Activated CD4-positive, alpha-beta memory T cell treated with anti-CD3 and anti-CD28 coated beads for 36 hours (primary cell): ENCODE data around the gene OR7C2. TPM values are rescaled to one million over a fixed set of nuclear protein-coding genes. Genes with fewer than 3 reads are reported as not detected.
"Not testable (repeated sequence)": the region's sequence is repeated elsewhere in the genome, so short reads cannot be mapped to it uniquely, and the experiment has no call there.

Experiments
- CTCF ChIA-PET: fragments of 350-600 bp; sonication (Branson Sonifier 250); formaldehyde crosslinking; loops from one replicate; lab custom pipeline; 2021; ENCODE audit warnings: antibody characterized with exemption, inconsistent platforms; lab: Charles Lee
- POLR2A ChIA-PET: fragments of 350-600 bp; sonication (Branson Sonifier 250); formaldehyde crosslinking; loops from one replicate; lab custom pipeline; 2021; ENCODE audit warnings: antibody characterized with exemption; lab: Charles Lee
- DNase-seq: peaks from one replicate; pipeline ENCODE4 v3.0.0-alpha.2; 2020
- H3K27ac Mint-ChIP-seq: one replicate; pipeline ENCODE4 v1.8.0; 2021; ENCODE audit warnings: mixed read lengths
- H3K27me3 Mint-ChIP-seq: one replicate; pipeline ENCODE4 v1.8.0; 2021; ENCODE audit warnings: mixed read lengths
- H3K36me3 Mint-ChIP-seq: one replicate; pipeline ENCODE4 v1.8.0; 2021; ENCODE audit warnings: mixed read lengths
- H3K4me1 Mint-ChIP-seq: one replicate; pipeline ENCODE4 v1.8.0; 2021; ENCODE audit warnings: low read depth, mixed read lengths
- H3K4me3 Mint-ChIP-seq: one replicate; pipeline ENCODE4 v1.8.0; 2021; ENCODE audit warnings: mild to moderate bottlenecking, mixed read lengths
- H3K9me3 Mint-ChIP-seq: one replicate; pipeline ENCODE4 v1.8.0; 2021; ENCODE audit warnings: mixed read lengths
- intact Hi-C: fragments of 100-400 bp; cut with micrococcal nuclease; formaldehyde crosslinking; loops from one replicate; pipeline ENCODE4 v1.15.1; 2023
- total RNA-seq, 2 experiments: library from RNA; stranded (reverse); gene quantifications; one replicate each; pipeline ENCODE4 v1.2.3, GENCODE V29; 2021

OR7C2 gene
- total RNA-seq = not detected

DNA sequence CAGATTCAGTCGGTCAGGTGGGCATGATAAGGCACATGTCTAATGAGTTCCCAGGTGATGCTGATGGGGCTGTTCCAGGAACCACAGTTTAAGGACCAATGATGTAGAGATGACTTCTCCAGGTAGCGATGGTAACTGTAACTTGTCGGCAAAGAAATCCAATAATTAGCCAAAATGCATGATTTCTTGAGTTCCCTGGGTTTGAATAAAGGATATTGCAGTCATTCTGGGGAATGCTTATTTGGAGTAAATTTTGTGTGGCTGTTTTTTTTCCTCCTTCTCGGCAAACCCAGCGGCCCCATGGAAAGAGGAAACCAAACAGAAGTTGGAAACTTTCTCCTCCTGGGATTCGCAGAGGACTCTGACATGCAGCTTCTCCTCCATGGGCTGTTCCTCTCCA is at the start of gene OR7C2:
Gene OR7C2, plus strand, starts transcription at position 301 of the 400 bp plus-strand sequence. Its CDS starts 0 bp downstream, at position 301.
- ChIA-PET CTCF (no interaction called here), POLR2A (no interaction called here)
- no peaks in the 10 kb centered on the region for H3K9me3 Mint-ChIP-seq
- H3K36me3 Mint-ChIP-seq = no peaks in the 10 kb centered on the region
- H3K27ac Mint-ChIP-seq = no peak within 1 kb of the TSS
- H3K27me3 Mint-ChIP-seq = peaks cover 4% of the 10 kb centered on the region
- intact Hi-C loops = no loop called here
- no peak within 1 kb of the TSS for H3K4me3 Mint-ChIP-seq
- peaks cover 2% of the 10 kb centered on the region for H3K4me1 Mint-ChIP-seq
- DNase-seq = no peak

- no peak overlapping the region for H3K27ac Mint-ChIP-seq
- H3K4me1 Mint-ChIP-seq = no peaks in the 10 kb centered on the region
- ChIA-PET CTCF (no interaction called here), POLR2A (no interaction called here)
- H3K27me3 Mint-ChIP-seq = peaks cover 17% of the 10 kb centered on the region
- H3K4me3 Mint-ChIP-seq = no peak overlapping the region
- H3K36me3 Mint-ChIP-seq = no peaks in the 10 kb centered on the region
- intact Hi-C loops = no loop called here
- no peaks in the 10 kb centered on the region for H3K9me3 Mint-ChIP-seq
- DNase-seq = no peak
Measured at GRCh38 chr19:14901675-14902260, 39.5 kb upstream of the OR7C2 start.

DNA sequence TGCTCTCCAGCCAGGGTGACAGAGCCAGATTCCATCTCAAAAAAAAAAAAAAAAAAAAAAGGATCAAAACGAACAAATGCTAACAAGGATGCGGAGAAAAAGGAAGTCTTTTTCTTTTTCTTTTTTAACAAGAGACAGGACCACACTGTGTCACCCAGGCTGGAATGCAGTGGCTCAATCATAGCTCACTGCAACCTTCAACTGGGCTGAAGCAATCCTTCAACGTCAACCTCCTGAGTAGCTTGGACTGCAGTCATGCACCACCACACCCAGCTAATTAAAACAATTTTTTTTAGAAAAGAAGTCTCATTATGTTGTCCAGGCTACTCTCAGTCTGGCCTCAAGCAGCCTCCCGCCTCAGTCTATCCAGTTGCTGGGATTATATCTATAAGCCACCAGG is 34.6 kb upstream of the OR7C2 start:
- H3K4me1 Mint-ChIP-seq = no peaks in the 10 kb centered on the region

GRCh38 chr19:14915116-14915515 is 26.2 kb upstream of the OR7C2 start:
- H3K4me3 Mint-ChIP-seq = no peak overlapping the region
- intact Hi-C loops = no loop called here
- CTCF ChIA-PET = interaction anchor here (0.6 kb wide), 1 partner anchor 150 kb away, joined by 3 read pairs; no protein-coding TSS in a partner anchor
- POLR2A ChIA-PET = no interaction called here
- H3K4me1 Mint-ChIP-seq = no peaks in the 10 kb centered on the region
- DNase-seq = no peak
- H3K27me3 Mint-ChIP-seq = peaks cover 18% of the 10 kb centered on the region
- H3K36me3 Mint-ChIP-seq = no peaks in the 10 kb centered on the region
- H3K9me3 Mint-ChIP-seq = peaks cover 7% of the 10 kb centered on the region
- no peak overlapping the region for H3K27ac Mint-ChIP-seq

More for the DNA sequence above, 34.6 kb upstream of the OR7C2 start:
- H3K9me3 Mint-ChIP-seq = no peaks in the 10 kb centered on the region
- no peak for DNase-seq
- no peak overlapping the region for H3K27ac Mint-ChIP-seq
- ChIA-PET CTCF (no interaction called here), POLR2A (no interaction called here)
- intact Hi-C loops = no loop called here
- no peak overlapping the region for H3K4me3 Mint-ChIP-seq
- H3K27me3 Mint-ChIP-seq = peaks cover 18% of the 10 kb centered on the region
- H3K36me3 Mint-ChIP-seq = no peaks in the 10 kb centered on the region

DNA sequence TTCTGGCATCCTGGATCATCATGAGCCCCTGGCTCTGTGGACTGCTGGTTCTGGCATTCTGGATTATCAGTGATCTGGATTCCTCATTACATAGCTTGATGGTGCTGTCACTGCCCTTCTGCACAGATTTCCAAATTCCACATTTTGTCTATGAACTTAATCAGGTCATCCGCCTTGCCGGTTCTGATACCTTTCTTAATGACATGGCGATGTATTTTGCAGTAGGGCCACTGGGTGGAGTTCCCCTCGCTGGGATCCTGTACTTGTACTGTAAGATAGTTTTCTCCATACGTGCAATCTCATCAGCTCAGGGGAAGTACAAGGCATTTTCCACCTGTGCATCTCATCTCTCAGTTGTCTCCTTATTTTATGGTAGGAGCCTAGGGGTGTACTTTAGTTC is 24.4 kb upstream of the OR7C2 start:
- Mint-ChIP-seq H3K27me3 (peaks cover 19% of the 10 kb centered on the region), H3K36me3 (no peaks in the 10 kb centered on the region), H3K4me3 (no peak overlapping the region), H3K9me3 (peaks cover 7% of the 10 kb centered on the region), H3K4me1 (no peaks in the 10 kb centered on the region), H3K27ac (no peak overlapping the region)
- POLR2A ChIA-PET = no interaction called here
- DNase-seq = no peak
- CTCF ChIA-PET = no interaction called here
- intact Hi-C loops = no loop called here

DNA sequence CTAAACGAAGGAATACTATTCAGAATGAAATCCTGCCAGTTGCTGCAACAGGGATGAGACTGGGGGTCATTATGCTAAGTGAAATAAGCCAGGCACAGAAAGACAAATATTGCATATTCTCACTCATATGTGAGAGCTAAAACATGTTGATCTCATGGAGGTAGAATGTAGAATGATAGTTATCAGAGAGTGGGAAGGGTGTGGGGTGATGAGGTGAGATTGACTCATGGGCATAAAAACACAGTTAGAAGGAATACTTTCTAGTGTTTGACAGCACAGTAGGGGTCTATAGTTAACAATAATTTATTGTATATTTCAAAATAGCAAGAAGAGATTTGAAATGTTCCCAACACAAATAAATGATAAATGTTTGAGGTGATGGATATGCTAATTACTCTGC is 7.8 kb upstream of the OR7C2 start:
- intact Hi-C loops = no loop called here
- Mint-ChIP-seq H3K36me3 (no peaks in the 10 kb centered on the region), H3K4me1 (no peaks in the 10 kb centered on the region), H3K27me3 (peaks cover 19% of the 10 kb centered on the region), H3K9me3 (peaks cover 6% of the 10 kb centered on the region), H3K4me3 (no peak overlapping the region), H3K27ac (no peak overlapping the region)
- POLR2A ChIA-PET = no interaction called here
- CTCF ChIA-PET = no interaction called here
- DNase-seq = no peak

- CTCF ChIA-PET = interaction anchor here (0.6 kb wide), 1 partner anchor 1237 kb away, joined by 3 read pairs; no protein-coding TSS in a partner anchor
- no peak overlapping the region for H3K27ac Mint-ChIP-seq
- H3K4me3 Mint-ChIP-seq = no peak overlapping the region
- peaks cover 5% of the 10 kb centered on the region for H3K27me3 Mint-ChIP-seq
- H3K9me3 Mint-ChIP-seq = no peaks in the 10 kb centered on the region
- POLR2A ChIA-PET = no interaction called here
- DNase-seq = no peak
- H3K4me1 Mint-ChIP-seq = peaks cover 2% of the 10 kb centered on the region
- H3K36me3 Mint-ChIP-seq = no peaks in the 10 kb centered on the region
- intact Hi-C loops = no loop called here
Measured at GRCh38 chr19:14940266-14940665, 1.0 kb upstream of the OR7C2 start.

DNA sequence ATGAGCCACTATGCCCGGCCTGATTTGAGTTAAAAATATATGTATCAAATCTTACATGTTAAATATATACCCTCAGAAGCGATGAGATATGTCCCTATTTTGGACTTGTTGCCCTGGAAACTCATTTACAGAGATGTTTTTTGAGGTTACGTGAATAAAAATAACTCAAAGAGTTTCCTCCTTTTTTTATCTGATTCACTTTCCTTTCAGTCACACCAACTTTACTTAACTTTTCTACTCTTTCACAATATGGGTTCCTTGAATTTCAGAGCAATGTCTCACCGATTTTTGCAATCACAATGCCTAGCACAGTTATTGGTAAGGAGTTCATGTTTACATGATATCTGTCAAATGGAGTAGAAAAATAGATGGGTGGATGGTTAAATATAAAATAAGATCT is 2.3 kb downstream of the OR7C2 start:
- peaks cover 2% of the 10 kb centered on the region for H3K4me1 Mint-ChIP-seq
- ChIA-PET POLR2A (no interaction called here), CTCF (no interaction called here)
- intact Hi-C loops = no loop called here
- no peaks in the 10 kb centered on the region for H3K9me3 Mint-ChIP-seq
- no peaks in the 10 kb centered on the region for H3K36me3 Mint-ChIP-seq
- peaks cover 3% of the 10 kb centered on the region for H3K27me3 Mint-ChIP-seq
- DNase-seq = no peak
- H3K4me3 Mint-ChIP-seq = no peak overlapping the region
- no peak overlapping the region for H3K27ac Mint-ChIP-seq

DNA sequence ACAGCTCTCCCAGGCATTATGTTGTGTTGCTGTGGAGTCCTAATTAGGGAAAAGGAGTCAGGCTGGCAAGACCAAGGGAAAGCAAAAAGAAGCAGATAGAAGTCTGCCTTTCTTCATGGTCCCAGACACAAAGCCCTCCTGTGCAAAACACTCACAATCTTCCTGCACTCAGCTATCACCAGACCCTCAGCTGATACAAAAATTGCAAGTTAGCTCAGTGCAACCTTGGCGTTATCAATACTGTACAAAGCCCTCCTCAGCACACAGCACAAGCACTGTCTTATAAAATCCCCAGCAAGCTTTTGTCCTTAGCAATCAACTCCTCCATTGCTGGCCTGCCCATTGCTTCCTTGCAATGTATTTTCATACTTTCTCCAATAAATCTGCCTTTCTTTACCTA is 3.2 kb downstream of the OR7C2 start:
- intact Hi-C loops = no loop called here
- DNase-seq = no peak
- no peak overlapping the region for H3K27ac Mint-ChIP-seq
- no peak overlapping the region for H3K4me3 Mint-ChIP-seq
- CTCF ChIA-PET = no interaction called here
- POLR2A ChIA-PET = no interaction called here
- peaks cover 2% of the 10 kb centered on the region for H3K4me1 Mint-ChIP-seq
- no peaks in the 10 kb centered on the region for H3K9me3 Mint-ChIP-seq
- no peaks in the 10 kb centered on the region for H3K36me3 Mint-ChIP-seq
- peaks cover 3% of the 10 kb centered on the region for H3K27me3 Mint-ChIP-seq

- H3K4me1 Mint-ChIP-seq, POLR2A ChIA-PET, H3K27ac Mint-ChIP-seq, H3K36me3 Mint-ChIP-seq, H3K4me3 Mint-ChIP-seq, intact Hi-C loops, CTCF ChIA-PET, H3K9me3 Mint-ChIP-seq, DNase-seq, H3K27me3 Mint-ChIP-seq: not testable (repeated sequence)
Measured at GRCh38 chr19:14949413-14949812, 8.1 kb downstream of the OR7C2 start.

DNA sequence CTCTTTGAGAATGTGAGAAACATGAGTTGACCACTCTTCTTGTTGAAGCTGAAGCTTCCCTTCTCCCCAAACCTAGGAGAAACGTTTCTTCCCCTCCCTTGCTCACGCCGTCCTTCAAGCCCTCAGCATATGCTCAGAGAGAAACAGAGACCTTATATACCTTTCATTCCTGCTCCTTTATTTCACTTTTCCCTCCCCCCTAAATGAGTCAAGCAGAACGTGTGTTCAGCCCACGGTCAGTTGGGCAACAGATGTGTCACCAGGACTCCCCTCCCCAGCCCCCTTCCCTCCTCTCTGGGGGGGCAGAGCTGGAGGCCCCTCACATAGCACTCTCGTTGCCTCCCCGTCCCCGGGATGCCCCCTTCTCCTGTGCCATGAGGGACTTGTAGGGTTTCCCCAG is 8.6 kb downstream of the OR7C2 start:
- no peak for DNase-seq
- Mint-ChIP-seq H3K36me3 (no peaks in the 10 kb centered on the region), H3K27me3 (peaks cover 6% of the 10 kb centered on the region), H3K4me1 (no peaks in the 10 kb centered on the region), H3K4me3 (no peak overlapping the region), H3K27ac (no peak overlapping the region), H3K9me3 (no peaks in the 10 kb centered on the region)
- intact Hi-C loops = no loop called here
- POLR2A ChIA-PET = no interaction called here
- CTCF ChIA-PET = no interaction called here

DNA sequence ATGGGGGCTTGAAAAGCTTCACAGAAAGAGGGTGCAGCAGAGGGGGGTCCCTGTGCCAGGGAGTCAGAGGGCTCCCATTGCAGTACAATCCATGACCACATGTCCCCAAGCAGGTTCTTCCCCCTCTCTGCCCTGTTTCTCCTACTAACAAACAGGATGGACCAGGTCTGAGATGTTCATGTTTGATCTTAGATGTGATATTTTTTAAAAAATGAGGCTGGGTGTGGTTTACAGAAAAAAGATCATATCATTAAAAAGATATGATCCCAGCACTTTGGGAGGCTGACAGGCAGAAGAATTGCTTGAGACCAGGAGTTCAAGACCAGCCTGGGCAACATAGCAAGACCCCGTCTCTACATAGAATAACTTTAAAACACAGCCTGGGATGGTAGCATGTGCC is 9.1 kb downstream of the OR7C2 start:
- peaks cover 6% of the 10 kb centered on the region for H3K27me3 Mint-ChIP-seq
- intact Hi-C loops = no loop called here
- no peaks in the 10 kb centered on the region for H3K36me3 Mint-ChIP-seq
- H3K9me3 Mint-ChIP-seq = no peaks in the 10 kb centered on the region
- no peak overlapping the region for H3K27ac Mint-ChIP-seq
- POLR2A ChIA-PET = no interaction called here
- CTCF ChIA-PET = no interaction called here
- H3K4me3 Mint-ChIP-seq = no peak overlapping the region
- H3K4me1 Mint-ChIP-seq = no peaks in the 10 kb centered on the region
- no peak for DNase-seq

DNA sequence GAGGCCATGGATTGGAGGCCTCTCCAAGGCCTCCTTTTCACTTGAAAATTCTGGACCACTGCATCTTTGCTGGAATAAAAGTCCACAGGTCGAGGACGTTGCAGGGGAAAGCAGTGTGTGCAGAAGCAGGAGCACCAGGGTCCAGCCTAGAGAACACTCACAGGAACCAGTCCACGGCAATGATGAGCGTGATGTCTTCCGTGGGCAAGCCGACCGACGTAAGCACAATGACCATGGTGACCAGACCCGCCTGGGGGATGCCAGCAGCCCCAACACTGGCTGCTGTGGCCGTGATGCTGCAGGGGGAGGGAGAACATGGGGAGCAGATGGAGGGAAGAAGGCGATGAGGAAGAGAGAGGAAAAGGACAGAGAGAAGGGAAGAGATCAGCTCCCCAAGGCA is 11.5 kb downstream of the OR7C2 start:
- Mint-ChIP-seq H3K9me3 (peaks cover 13% of the 10 kb centered on the region), H3K27ac (no peak overlapping the region), H3K27me3 (peaks cover 5% of the 10 kb centered on the region), H3K36me3 (no peaks in the 10 kb centered on the region), H3K4me3 (no peak overlapping the region), H3K4me1 (no peaks in the 10 kb centered on the region)
- intact Hi-C loops = no loop called here
- no peak for DNase-seq
- ChIA-PET POLR2A (no interaction called here), CTCF (no interaction called here)
